ENCODE results near the gene GJE1. TPM values are rescaled to one million over a fixed set of nuclear protein-coding genes. Genes with fewer than 3 reads are reported as not detected.

GJE1 gene
- total and polyA plus RNA-seq, 2 experiments from 2014 or later: not detected

GRCh38 chr6:142165227-142165626, 32.5 kb downstream of the GJE1 start:
- no peak for TF ChIP-seq EZH2 (IDR thresholded peaks at IDR 0.05; ENCODE audit: borderline replicate concordance)
- TF ChIP-seq, protein P1, sequence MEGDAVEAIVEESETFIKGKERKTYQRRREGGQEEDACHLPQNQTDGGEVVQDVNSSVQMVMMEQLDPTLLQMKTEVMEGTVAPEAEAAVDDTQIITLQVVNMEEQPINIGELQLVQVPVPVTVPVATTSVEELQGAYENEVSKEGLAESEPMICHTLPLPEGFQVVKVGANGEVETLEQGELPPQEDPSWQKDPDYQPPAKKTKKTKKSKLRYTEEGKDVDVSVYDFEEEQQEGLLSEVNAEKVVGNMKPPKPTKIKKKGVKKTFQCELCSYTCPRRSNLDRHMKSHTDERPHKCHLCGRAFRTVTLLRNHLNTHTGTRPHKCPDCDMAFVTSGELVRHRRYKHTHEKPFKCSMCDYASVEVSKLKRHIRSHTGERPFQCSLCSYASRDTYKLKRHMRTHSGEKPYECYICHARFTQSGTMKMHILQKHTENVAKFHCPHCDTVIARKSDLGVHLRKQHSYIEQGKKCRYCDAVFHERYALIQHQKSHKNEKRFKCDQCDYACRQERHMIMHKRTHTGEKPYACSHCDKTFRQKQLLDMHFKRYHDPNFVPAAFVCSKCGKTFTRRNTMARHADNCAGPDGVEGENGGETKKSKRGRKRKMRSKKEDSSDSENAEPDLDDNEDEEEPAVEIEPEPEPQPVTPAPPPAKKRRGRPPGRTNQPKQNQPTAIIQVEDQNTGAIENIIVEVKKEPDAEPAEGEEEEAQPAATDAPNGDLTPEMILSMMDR (IDR thresholded peaks at IDR 0.05; ENCODE audit: poor library complexity): no peak
- no peak for TF ChIP-seq EZH2phosphoT487 (IDR thresholded peaks at IDR 0.05; ENCODE audit: low read depth, severe bottlenecking, unreplicated experiment)
- H3K36me3 ChIP-seq (replicated peaks; ENCODE audit: insufficient read depth, low read depth): no peaks in the 10 kb centered on the region
- no peaks in the 10 kb centered on the region for H3K4me1 ChIP-seq (ENCODE audit: insufficient read depth)
- H3K79me2 ChIP-seq: peaks cover 60% of the 10 kb centered on the region
- no peak overlapping the region for H2AFZ ChIP-seq
- DNase-seq (ENCODE audit: low spot score): no peak
- H3K4me2 ChIP-seq: no peak overlapping the region
- no peaks in the 10 kb centered on the region for H3K9me2 ChIP-seq (replicated peaks; ENCODE audit: insufficient read depth)
- no peaks in the 10 kb centered on the region for H3K9me3 ChIP-seq (ENCODE audit: low read depth)
- H3K27me3 ChIP-seq: no peaks in the 10 kb centered on the region
- no peak overlapping the region for H3K4me3 ChIP-seq
- 90% methylated on average over 4 of the region's 4 CpGs for WGBS (ENCODE audit: low lambda C conversion rate, missing lambda C conversion rate)
- H4K20me1 ChIP-seq (ENCODE audit: insufficient read depth, poor library complexity, severe bottlenecking): peaks cover 11% of the 10 kb centered on the region
- no peak overlapping the region for H3K27ac ChIP-seq

- 93% methylated on average over 3 of the region's 3 CpGs for WGBS (ENCODE audit: low lambda C conversion rate, missing lambda C conversion rate)
- Histone ChIP-seq H3K79me2 (peaks cover 42% of the 10 kb centered on the region), H3K9me2 (replicated peaks; ENCODE audit: insufficient read depth) (no peaks in the 10 kb centered on the region), H3K4me2 (no peak overlapping the region), H3K36me3 (replicated peaks; ENCODE audit: insufficient read depth, low read depth) (no peaks in the 10 kb centered on the region), H3K27me3 (no peaks in the 10 kb centered on the region), H2AFZ (no peak overlapping the region), H3K4me1 (ENCODE audit: insufficient read depth) (no peaks in the 10 kb centered on the region), H4K20me1 (ENCODE audit: insufficient read depth, poor library complexity, severe bottlenecking) (peaks cover 11% of the 10 kb centered on the region), H3K27ac (no peak overlapping the region), H3K9me3 (ENCODE audit: low read depth) (no peaks in the 10 kb centered on the region), H3K4me3 (no peak overlapping the region)
- no peak for TF ChIP-seq EZH2 (IDR thresholded peaks at IDR 0.05; ENCODE audit: borderline replicate concordance)
- TF ChIP-seq, protein P1 (IDR thresholded peaks at IDR 0.05; ENCODE audit: poor library complexity): no peak
- no peak for TF ChIP-seq EZH2phosphoT487 (IDR thresholded peaks at IDR 0.05; ENCODE audit: low read depth, severe bottlenecking, unreplicated experiment)
- DNase-seq (ENCODE audit: low spot score): no peak
Observed at GRCh38 chr6:142167071-142167470, 34.3 kb downstream of the GJE1 start.

GRCh38 chr6:142167486-142167885, 34.8 kb downstream of the GJE1 start:
- H3K27me3 ChIP-seq: no peaks in the 10 kb centered on the region
- no peak overlapping the region for H3K4me3 ChIP-seq
- peaks cover 7% of the 10 kb centered on the region for H4K20me1 ChIP-seq (ENCODE audit: insufficient read depth, poor library complexity, severe bottlenecking)
- DNase-seq (ENCODE audit: low spot score): no peak
- no peaks in the 10 kb centered on the region for H3K4me1 ChIP-seq (ENCODE audit: insufficient read depth)
- TF ChIP-seq, protein P1 (IDR thresholded peaks at IDR 0.05; ENCODE audit: poor library complexity): no peak
- TF ChIP-seq EZH2 (IDR thresholded peaks at IDR 0.05; ENCODE audit: borderline replicate concordance): no peak
- no peak for TF ChIP-seq EZH2phosphoT487 (IDR thresholded peaks at IDR 0.05; ENCODE audit: low read depth, severe bottlenecking, unreplicated experiment)
- WGBS (ENCODE audit: low lambda C conversion rate, missing lambda C conversion rate): 79% methylated on average over 2 of the region's 2 CpGs
- no peak overlapping the region for H3K27ac ChIP-seq
- peaks cover 37% of the 10 kb centered on the region for H3K79me2 ChIP-seq
- no peak overlapping the region for H3K4me2 ChIP-seq
- no peaks in the 10 kb centered on the region for H3K9me2 ChIP-seq (replicated peaks; ENCODE audit: insufficient read depth)
- H3K9me3 ChIP-seq (ENCODE audit: low read depth): no peaks in the 10 kb centered on the region
- no peak overlapping the region for H2AFZ ChIP-seq
- no peaks in the 10 kb centered on the region for H3K36me3 ChIP-seq (replicated peaks; ENCODE audit: insufficient read depth, low read depth)

DNA sequence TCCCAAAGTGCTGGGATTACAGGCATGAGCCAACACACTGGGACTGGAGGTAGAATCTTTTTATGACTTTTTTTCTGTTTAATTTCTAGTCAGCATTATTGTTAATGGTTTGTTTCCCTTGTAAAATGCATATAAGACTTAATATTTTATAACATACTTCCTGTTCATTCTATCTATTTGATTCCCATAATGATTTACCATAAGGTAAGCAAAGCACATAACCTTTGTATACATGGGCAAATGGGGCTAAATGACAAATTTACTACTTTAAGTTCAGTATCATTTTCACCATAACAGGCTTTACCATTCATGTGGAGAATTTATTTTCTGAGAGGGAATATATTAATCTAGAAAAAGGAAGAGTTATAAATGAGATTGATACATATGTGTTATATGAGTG, 38.6 kb downstream of the GJE1 start:
- Histone ChIP-seq H3K36me3 (replicated peaks; ENCODE audit: insufficient read depth, low read depth) (no peaks in the 10 kb centered on the region), H4K20me1 (ENCODE audit: insufficient read depth, poor library complexity, severe bottlenecking) (no peaks in the 10 kb centered on the region), H2AFZ (no peak overlapping the region), H3K9me2 (replicated peaks; ENCODE audit: insufficient read depth) (no peaks in the 10 kb centered on the region), H3K79me2 (peaks cover 2% of the 10 kb centered on the region), H3K27ac (no peak overlapping the region), H3K27me3 (no peaks in the 10 kb centered on the region), H3K9me3 (ENCODE audit: low read depth) (no peaks in the 10 kb centered on the region), H3K4me1 (ENCODE audit: insufficient read depth) (no peaks in the 10 kb centered on the region), H3K4me3 (no peak overlapping the region), H3K4me2 (no peak overlapping the region)
- DNase-seq (ENCODE audit: low spot score): no peak
- TF ChIP-seq, protein P1 (IDR thresholded peaks at IDR 0.05; ENCODE audit: poor library complexity): no peak
- TF ChIP-seq EZH2 (IDR thresholded peaks at IDR 0.05; ENCODE audit: borderline replicate concordance) (no peak), EZH2phosphoT487 (IDR thresholded peaks at IDR 0.05; ENCODE audit: low read depth, severe bottlenecking, unreplicated experiment) (no peak)

Data from hepatocyte (in vitro differentiated cells).